ENCODE results near the gene BOK. TPM values are rescaled to one million over a fixed set of nuclear protein-coding genes. Genes with fewer than 3 reads are reported as not detected.

The BOK gene
- total RNA-seq, 2 experiments from 2014 or later: not detected

- no peaks in the 10 kb centered on the region for H3K27me3 Mint-ChIP-seq (ENCODE audit: low read depth)
- peaks cover 16% of the 10 kb centered on the region for H3K36me3 Mint-ChIP-seq (ENCODE audit: low read depth)
- H3K27ac Mint-ChIP-seq: peak overlapping the region; percentile 92
- peak overlapping the region; percentile 73 for H3K4me3 Mint-ChIP-seq
- DNase-seq: peak; percentile 61
- peak; percentile 80 for ATAC-seq
- H3K4me1 Mint-ChIP-seq (ENCODE audit: low read depth): peaks cover 47% of the 10 kb centered on the region
- no peaks in the 10 kb centered on the region for H3K9me3 Mint-ChIP-seq (ENCODE audit: insufficient read depth)
- POLR2A ChIA-PET: interaction anchor here (1.4 to 2.0 kb wide), 3 partner anchors 16 to 69 kb away, joined by 5 to 12 read pairs (median 7); partner anchors contain the start of genes ATG4B, DTYMK and THAP4
- CTCF ChIA-PET: interaction anchor here (1.5 to 1.7 kb wide), 3 partner anchors 8 to 69 kb away, joined by 3 to 5 read pairs (median 3); partner anchors contain the start of gene DTYMK
Measured at GRCh38 chr2:241617431-241618154, 59.0 kb downstream of the BOK start.

DNA sequence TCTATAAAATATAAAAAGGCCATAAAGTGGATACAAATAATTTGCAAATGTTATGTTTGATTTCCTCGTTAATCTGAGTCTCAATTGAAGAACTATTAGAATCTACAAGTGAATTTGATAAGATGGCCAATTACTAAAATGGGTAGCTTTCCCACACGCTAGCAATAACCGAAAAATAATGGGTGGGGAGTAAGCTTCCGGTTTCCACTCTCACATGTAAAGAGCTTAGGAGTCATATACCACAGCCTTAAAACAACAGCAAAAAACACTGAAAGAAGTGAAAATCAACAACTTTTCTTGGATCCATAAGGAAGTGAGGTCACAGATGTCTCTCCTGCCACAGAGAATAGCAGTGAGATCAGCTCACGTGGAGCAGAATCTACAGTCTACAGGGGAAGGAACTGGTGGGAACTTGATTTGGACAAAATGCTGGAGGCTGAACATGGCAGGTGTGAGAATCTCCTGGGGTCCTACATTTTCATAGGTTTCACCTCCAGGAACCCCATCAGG lies 59.8 kb downstream of the BOK start:
- H3K27me3 Mint-ChIP-seq (ENCODE audit: low read depth): no peaks in the 10 kb centered on the region
- peaks cover 16% of the 10 kb centered on the region for H3K36me3 Mint-ChIP-seq (ENCODE audit: low read depth)
- POLR2A ChIA-PET: interaction anchor here (0.6 to 2.0 kb wide), 4 partner anchors 15 to 510 kb away, joined by 3 to 12 read pairs (median 6); partner anchors contain the start of genes ATG4B, DTYMK and THAP4
- no peaks in the 10 kb centered on the region for H3K9me3 Mint-ChIP-seq (ENCODE audit: insufficient read depth)
- no peak for DNase-seq
- peak overlapping the region; percentile 92 for H3K27ac Mint-ChIP-seq
- CTCF ChIA-PET: interaction anchor here (1.5 to 1.7 kb wide), 3 partner anchors 9 to 68 kb away, joined by 3 to 5 read pairs (median 3); partner anchors contain the start of gene DTYMK
- ATAC-seq: no peak
- peaks cover 47% of the 10 kb centered on the region for H3K4me1 Mint-ChIP-seq (ENCODE audit: low read depth)
- H3K4me3 Mint-ChIP-seq: peak overlapping the region; percentile 37

DNA sequence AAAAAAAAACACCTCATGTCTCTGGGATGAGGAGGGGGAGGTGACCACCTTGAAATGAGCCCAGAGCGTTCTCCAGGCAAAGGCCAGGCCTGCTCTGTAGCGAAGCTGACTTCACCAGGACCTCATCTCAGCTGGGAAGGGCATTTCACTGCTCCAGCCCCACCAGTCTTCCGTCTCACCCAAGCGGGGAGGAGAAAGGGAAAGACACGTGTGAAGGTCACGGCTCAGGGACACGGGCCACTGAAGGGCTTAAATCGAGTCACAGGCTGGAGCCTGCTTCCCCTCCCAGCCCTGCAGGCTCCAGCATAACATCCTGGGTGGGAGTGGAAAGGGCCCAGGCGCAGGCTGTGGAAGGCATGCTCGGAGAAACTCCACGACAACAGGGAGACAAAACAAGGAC lies 60.3 kb downstream of the BOK start:
- Mint-ChIP-seq H3K4me3 (no peak overlapping the region), H3K4me1 (ENCODE audit: low read depth) (peaks cover 47% of the 10 kb centered on the region), H3K27ac (peak overlapping the region; percentile 92), H3K9me3 (ENCODE audit: insufficient read depth) (no peaks in the 10 kb centered on the region), H3K36me3 (ENCODE audit: low read depth) (peaks cover 16% of the 10 kb centered on the region), H3K27me3 (ENCODE audit: low read depth) (no peaks in the 10 kb centered on the region)
- no peak for ATAC-seq
- POLR2A ChIA-PET: interaction anchor here (0.6 to 1.7 kb wide), 2 partner anchors 14 to 510 kb away, joined by 3 to 7 read pairs; no protein-coding TSS in a partner anchor
- DNase-seq: no peak
- CTCF ChIA-PET: interaction anchor here (1.5 to 1.7 kb wide), 3 partner anchors 10 to 68 kb away, joined by 3 to 5 read pairs (median 3); partner anchors contain the start of gene DTYMK

- Mint-ChIP-seq H3K4me1 (ENCODE audit: low read depth) (peaks cover 44% of the 10 kb centered on the region), H3K27me3 (ENCODE audit: low read depth) (no peaks in the 10 kb centered on the region), H3K4me3 (no peak overlapping the region), H3K27ac (peak overlapping the region; percentile 42), H3K9me3 (ENCODE audit: insufficient read depth) (no peaks in the 10 kb centered on the region), H3K36me3 (ENCODE audit: low read depth) (peaks cover 16% of the 10 kb centered on the region)
- ATAC-seq: no peak
- POLR2A ChIA-PET: no interaction called here
- CTCF ChIA-PET: no interaction called here
- no peak for DNase-seq
Measured at GRCh38 chr2:241619597-241620418, 61.3 kb downstream of the BOK start.

DNA sequence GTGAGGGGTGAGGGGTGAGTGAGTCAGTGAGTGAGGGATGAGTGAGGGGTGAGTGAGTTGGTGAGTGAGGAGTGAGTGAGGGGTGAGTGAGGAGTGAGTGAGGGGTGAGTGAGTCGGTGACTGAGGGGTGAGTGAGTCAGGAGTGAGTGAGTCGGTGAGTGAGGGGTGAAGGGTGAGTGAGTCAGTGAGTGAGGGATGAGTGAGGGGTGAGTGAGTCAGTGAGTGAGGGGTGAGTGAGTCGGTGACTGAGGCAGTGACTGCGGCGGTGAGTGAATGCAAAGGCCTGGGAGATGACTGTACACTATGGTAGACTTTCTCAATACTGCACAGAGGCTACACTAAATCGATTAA lies 61.8 kb downstream of the BOK start:
- DNase-seq: no peak
- H3K36me3 Mint-ChIP-seq (ENCODE audit: low read depth): peaks cover 16% of the 10 kb centered on the region
- H3K27ac Mint-ChIP-seq: no peak overlapping the region
- no peak overlapping the region for H3K4me3 Mint-ChIP-seq
- no peaks in the 10 kb centered on the region for H3K27me3 Mint-ChIP-seq (ENCODE audit: low read depth)
- H3K9me3 Mint-ChIP-seq (ENCODE audit: insufficient read depth): no peaks in the 10 kb centered on the region
- ChIA-PET POLR2A (interaction anchor here (0.7 kb wide), 1 partner anchor 10 kb away, joined by 3 read pairs; no protein-coding TSS in a partner anchor), CTCF (no interaction called here)
- peaks cover 38% of the 10 kb centered on the region for H3K4me1 Mint-ChIP-seq (ENCODE audit: low read depth)
- ATAC-seq: no peak

Other genes starting within 250 kb of the BOK start
- gene HDLBP, start 243.1 kb upstream of the BOK start, total RNA-seq: 100 to 1,000 TPM; 186 to 187 TPM
- gene SEPTIN2, start 242.8 kb upstream of the BOK start, total RNA-seq: 100 to 1,000 TPM; 247 TPM
- 10 to 100 TPM; 19.3 to 22.7 TPM for gene FARP2, start 202.5 kb upstream of the BOK start, total RNA-seq
- 100 to 1,000 TPM; 114 to 132 TPM for gene STK25, start 50.2 kb upstream of the BOK start, total RNA-seq
- gene THAP4, start 78.4 kb downstream of the BOK start, total RNA-seq: 10 to 100 TPM; 32.3 to 37.4 TPM
- 10 to 100 TPM; 81.2 to 94.6 TPM for gene ATG4B, start 78.9 kb downstream of the BOK start, total RNA-seq
- gene DTYMK, start 128.1 kb downstream of the BOK start, total RNA-seq: 100 to 1,000 TPM; 101 to 103 TPM
- 10 to 100 TPM; 36.7 to 38.5 TPM for gene ING5, start 143.3 kb downstream of the BOK start, total RNA-seq
- 10 to 100 TPM; 26.3 to 28.0 TPM for gene D2HGDH, start 175.9 kb downstream of the BOK start, total RNA-seq
- gene GAL3ST2, start 218.1 kb downstream of the BOK start, total RNA-seq: under 1 TPM; 0.34 TPM

Measured in activated CD8-positive, alpha-beta T cell treated with anti-CD3 and anti-CD28 coated beads, Interleukin-2, amount 10 ng/mL, durations not matched to agents 7 days and 5 days (primary cell).